ENCODE results near the gene IRS2.

DNA sequence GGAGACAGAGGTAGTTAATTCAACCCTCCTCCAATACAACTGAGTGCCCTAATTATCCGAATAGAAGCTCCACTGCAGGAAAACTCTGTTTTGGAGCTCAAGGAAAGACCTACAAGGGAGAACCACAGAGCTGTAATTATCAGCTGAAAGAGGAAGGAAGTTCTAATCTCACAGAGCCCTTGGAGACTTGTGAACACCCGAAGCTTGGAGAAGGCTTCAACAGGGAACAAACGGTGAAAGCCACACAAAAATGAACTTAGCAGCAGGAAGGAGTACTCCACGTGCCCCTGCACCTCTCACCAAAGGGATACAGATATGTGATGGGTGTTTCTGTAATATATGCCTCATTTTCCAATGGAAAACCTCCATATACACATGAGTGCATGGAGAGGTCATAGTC is 61.1 kb downstream of the IRS2 start:
- no peak for TF ChIP-seq POLR2AphosphoS5 (IDR thresholded peaks at IDR 0.05)
- no peak for TF ChIP-seq CTCF (IDR thresholded peaks at IDR 0.05)
- no peak for TF ChIP-seq POLR2A (IDR thresholded peaks at IDR 0.05)
- TF ChIP-seq EP300 (IDR thresholded peaks at IDR 0.05): no peak

All from upper lobe of left lung (tissue), 4 donors.